ENCODE measurements around the gene SNX20. TPM values are rescaled to one million over a fixed set of nuclear protein-coding genes. Genes with fewer than 3 reads are reported as not detected.

The SNX20 gene
- total RNA-seq, 2 donors from 2014 or later, result 0.82 to 2.5 TPM

- Histone ChIP-seq H3K27ac (no peak overlapping the region), H3K9me3 (no peaks in the 10 kb centered on the region), H3K36me3 (no peaks in the 10 kb centered on the region), H3K4me1 (replicated peaks) (no peaks in the 10 kb centered on the region), H3K4me3 (no peak overlapping the region), H3K27me3 (replicated peaks; ENCODE audit: insufficient read depth) (no peaks in the 10 kb centered on the region)
- no peak for DNase-seq (ENCODE audit: low spot score)
- intact Hi-C loops (cut with DNase I), result no loop called here
- TF ChIP-seq CTCF (IDR thresholded peaks at IDR 0.05) (no peak), POLR2A (IDR thresholded peaks at IDR 0.05) (no peak), POLR2AphosphoS5 (IDR thresholded peaks at IDR 0.05) (no peak)
- WGBS, result 80% methylated on average over 3 of the region's 3 CpGs
Observed at GRCh38 chr16:50688867-50689266, 7.8 kb upstream of the SNX20 start.

GRCh38 chr16:50688083-50688482 is 7.0 kb upstream of the SNX20 start:
- DNase-seq (ENCODE audit: low spot score), result no peak
- no peaks in the 10 kb centered on the region for H3K9me3 ChIP-seq
- no peak overlapping the region for H3K4me3 ChIP-seq
- 52% methylated on average over 10 of the region's 12 CpGs for WGBS
- intact Hi-C loops (cut with DNase I), result no loop called here
- TF ChIP-seq POLR2A (IDR thresholded peaks at IDR 0.05), result no peak
- TF ChIP-seq CTCF (IDR thresholded peaks at IDR 0.05), result no peak
- no peak for TF ChIP-seq POLR2AphosphoS5 (IDR thresholded peaks at IDR 0.05)
- no peak overlapping the region for H3K27ac ChIP-seq
- H3K36me3 ChIP-seq, result no peaks in the 10 kb centered on the region
- no peaks in the 10 kb centered on the region for H3K4me1 ChIP-seq (replicated peaks)
- no peaks in the 10 kb centered on the region for H3K27me3 ChIP-seq (replicated peaks; ENCODE audit: insufficient read depth)

- no peak for DNase-seq (ENCODE audit: low spot score)
- 75% methylated on average over 8 of the region's 8 CpGs for WGBS
- Histone ChIP-seq H3K36me3 (no peaks in the 10 kb centered on the region), H3K4me1 (replicated peaks) (no peaks in the 10 kb centered on the region), H3K4me3 (no peak overlapping the region), H3K9me3 (no peaks in the 10 kb centered on the region), H3K27ac (no peak overlapping the region), H3K27me3 (replicated peaks; ENCODE audit: insufficient read depth) (no peaks in the 10 kb centered on the region)
- no peak for TF ChIP-seq CTCF (IDR thresholded peaks at IDR 0.05)
- no peak for TF ChIP-seq POLR2AphosphoS5 (IDR thresholded peaks at IDR 0.05)
- no peak for TF ChIP-seq POLR2A (IDR thresholded peaks at IDR 0.05)
- intact Hi-C loops (cut with DNase I), result no loop called here
Observed at GRCh38 chr16:50685462-50686063, 4.5 kb upstream of the SNX20 start.

- TF ChIP-seq POLR2AphosphoS5 (IDR thresholded peaks at IDR 0.05) (no peak), CTCF (IDR thresholded peaks at IDR 0.05) (no peak), POLR2A (IDR thresholded peaks at IDR 0.05) (no peak)
- H3K36me3 ChIP-seq, result no peaks in the 10 kb centered on the region
- H3K4me1 ChIP-seq (replicated peaks), result no peaks in the 10 kb centered on the region
- no peak overlapping the region for H3K4me3 ChIP-seq
- H3K27me3 ChIP-seq (replicated peaks; ENCODE audit: insufficient read depth), result no peaks in the 10 kb centered on the region
- intact Hi-C loops (cut with DNase I), result no loop called here
- WGBS, result 84% methylated on average over 11 of the region's 11 CpGs
- no peaks in the 10 kb centered on the region for H3K9me3 ChIP-seq
- H3K27ac ChIP-seq, result no peak overlapping the region
- no peak for DNase-seq (ENCODE audit: low spot score)
Observed at GRCh38 chr16:50684823-50685461, 3.8 kb upstream of the SNX20 start.

Measured in prostate gland (tissue), 2 donors.